Astrocyte (in vitro differentiated cells and primary cell): ENCODE measurements around the gene TUBA8.
"Not testable (repeated sequence)": the region's sequence is repeated elsewhere in the genome, so short reads cannot be mapped to it uniquely, and the experiment has no call there.

Source experiments
- CTCF ChIP-seq: IDR thresholded peaks from 2 replicates; pipeline ENCODE4 v1.5.1; 2011; ENCODE audit warnings: low read depth, mild to moderate bottlenecking, inconsistent platforms, low read length, moderate library complexity; ENCODE audit not compliant: insufficient read depth
- EZH2 ChIP-seq: IDR thresholded peaks from 2 replicates; pipeline ENCODE4 v1.6.1; 2012; ENCODE audit warnings: mild to moderate bottlenecking, low read length, inconsistent platforms; ENCODE audit not compliant: insufficient read depth

GRCh38 chr22:18123476-18124025 is 12.9 kb downstream of the TUBA8 start:
- not testable (repeated sequence) for TF ChIP-seq EZH2, CTCF
